Activated CD8-positive, alpha-beta memory T cell treated with anti-CD3 and anti-CD28 coated beads, Interleukin-2, amount 50 U/mL, for 1 hour (primary cell): ENCODE data around the gene TLK1.
"Not testable (repeated sequence)": the region's sequence is repeated elsewhere in the genome, so short reads cannot be mapped to it uniquely, and the experiment has no call there.

ENCODE experiments used
- DNase-seq: peaks from one replicate; pipeline ENCODE4 v3.0.0-alpha.2; 2020; ENCODE audit errors: extremely low read depth

TLK1 gene

DNA sequence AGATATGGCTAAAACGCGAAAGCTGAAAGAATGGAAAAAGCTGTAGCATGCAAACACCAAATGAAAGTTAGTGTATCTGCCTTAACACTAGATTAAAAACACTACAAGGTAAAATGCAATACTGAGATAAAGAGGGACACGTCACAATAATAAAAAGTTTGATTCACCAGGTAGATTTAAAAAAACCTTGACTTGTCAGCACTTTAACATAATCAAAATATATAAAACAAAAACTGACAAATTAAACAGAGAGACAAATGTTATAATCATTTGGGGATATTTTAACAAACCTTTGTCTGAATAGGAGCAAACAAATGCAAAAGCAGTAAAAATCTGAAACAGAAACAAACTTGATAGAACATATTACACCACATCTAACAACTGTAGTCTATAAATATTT lies 18.3 kb downstream of the TLK1 start:
- no peak for DNase-seq

- no peak for DNase-seq
Observed at GRCh38 chr2:171141320-171141719, 19.4 kb downstream of the TLK1 start.

- no peak for DNase-seq
Observed at GRCh38 chr2:171139860-171140259, 20.8 kb downstream of the TLK1 start.

- no peak for DNase-seq
Observed at GRCh38 chr2:171136024-171136423, 24.7 kb downstream of the TLK1 start.

DNA sequence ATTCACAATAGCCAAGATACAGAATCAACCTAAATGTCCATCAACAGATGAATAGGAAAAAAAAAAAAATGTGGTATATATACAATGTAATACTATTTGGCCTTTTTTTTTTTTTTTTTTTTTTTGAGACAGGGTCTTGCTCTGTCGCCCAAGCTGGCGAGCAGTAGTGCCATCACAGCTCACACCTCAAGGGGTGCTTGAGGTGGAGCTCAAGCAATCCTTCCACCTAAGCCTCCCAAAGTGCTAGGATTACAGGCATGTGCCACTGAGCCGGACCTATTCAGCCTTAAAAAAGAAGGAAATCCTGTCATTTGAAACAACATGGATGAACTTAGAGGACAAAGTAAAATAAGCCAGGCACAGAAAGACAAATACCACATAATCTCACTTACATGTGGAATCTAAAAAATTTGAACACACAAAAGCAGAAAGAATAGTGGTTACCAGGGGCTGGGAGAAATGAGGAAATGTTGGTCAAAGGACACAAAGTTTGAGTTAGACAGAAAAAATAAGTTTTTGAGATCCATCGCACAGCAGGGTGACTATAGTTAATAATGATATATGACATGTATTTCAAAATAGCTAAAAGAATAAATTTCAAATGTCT lies 26.0 kb downstream of the TLK1 start:
- DNase-seq = no peak

- no peak for DNase-seq
Observed at GRCh38 chr2:171132086-171132485, 28.6 kb downstream of the TLK1 start.

- no peak for DNase-seq
Observed at GRCh38 chr2:171128461-171128860, 32.2 kb downstream of the TLK1 start.

DNA sequence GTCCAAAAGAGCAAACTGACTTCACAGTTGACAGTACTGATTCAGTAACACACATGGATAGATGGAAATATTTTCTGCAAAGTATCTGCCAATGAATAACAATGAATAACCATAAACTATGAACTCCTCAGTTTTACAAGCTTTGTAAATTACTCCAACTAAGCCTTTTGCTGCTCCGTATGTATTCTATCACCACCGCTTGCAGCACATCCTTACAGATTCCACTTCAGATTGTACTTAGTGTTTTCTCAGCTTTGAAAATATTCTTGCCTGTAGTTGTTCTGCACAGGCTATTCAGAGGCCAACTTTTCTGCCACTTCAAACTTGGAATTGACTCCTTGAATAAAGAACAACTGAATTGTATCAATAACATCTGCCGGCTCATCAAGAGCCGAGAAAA lies 36.2 kb downstream of the TLK1 start:
- no peak for DNase-seq

- DNase-seq = no peak
Observed at GRCh38 chr2:171109571-171109970, 51.1 kb downstream of the TLK1 start.

DNA sequence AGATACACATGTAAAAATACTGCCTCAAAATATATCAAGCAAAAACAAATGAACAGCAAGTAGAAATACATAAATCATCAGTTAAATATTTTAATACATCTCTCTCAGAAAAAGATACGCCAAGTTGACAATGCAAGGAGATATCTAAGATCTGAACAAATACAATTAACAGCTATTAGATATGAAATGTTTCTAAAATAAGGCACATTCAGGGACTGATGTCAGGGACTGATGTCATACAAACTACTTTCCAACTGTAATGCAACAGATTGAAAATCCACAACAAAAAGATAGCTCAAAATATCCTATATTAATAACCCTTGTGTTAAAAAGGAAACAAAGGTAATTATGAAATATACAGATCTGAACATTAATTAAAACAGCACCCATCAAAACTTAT lies 51.7 kb downstream of the TLK1 start:
- no peak for DNase-seq

DNA sequence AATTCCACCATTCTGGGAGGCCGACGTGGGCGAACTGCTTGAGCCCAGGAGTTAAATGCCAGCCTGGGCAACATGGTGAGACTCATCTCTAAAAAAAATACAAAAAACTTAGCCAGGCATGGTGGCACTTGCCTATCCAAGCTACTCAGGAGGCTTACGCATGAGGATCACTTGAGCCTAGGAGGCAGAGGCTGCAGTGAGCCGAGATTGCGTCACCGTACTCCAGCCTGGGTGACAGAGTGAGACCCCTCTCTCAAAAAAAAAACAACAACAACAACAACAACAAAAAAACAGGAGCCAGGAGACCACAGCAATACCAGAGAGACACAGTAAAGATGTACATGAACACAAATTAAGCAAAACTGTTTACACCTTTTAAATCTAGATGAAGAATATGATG lies 52.9 kb downstream of the TLK1 start:
- no peak for DNase-seq

DNA sequence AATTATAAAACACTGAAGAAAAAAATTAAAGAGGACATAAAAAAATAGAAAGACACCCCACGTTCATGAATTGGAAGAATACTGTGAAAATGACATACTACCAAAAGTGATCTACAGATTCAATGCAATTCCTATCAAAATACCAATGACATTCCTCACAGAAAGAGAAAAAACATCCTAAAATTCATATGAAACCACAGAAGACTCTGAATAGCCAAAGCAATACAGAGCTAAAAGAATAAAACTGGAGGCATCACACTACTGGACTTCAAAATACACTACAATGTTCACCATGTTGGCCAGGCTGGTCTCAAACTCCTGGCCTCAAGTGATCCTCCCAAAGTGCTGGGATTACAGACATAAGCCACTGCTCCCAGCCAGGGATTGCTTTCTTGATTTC lies 56.3 kb downstream of the TLK1 start:
- DNase-seq = no peak

GRCh38 chr2:171102802-171103201 lies 57.9 kb downstream of the TLK1 start:
- DNase-seq = no peak

DNA sequence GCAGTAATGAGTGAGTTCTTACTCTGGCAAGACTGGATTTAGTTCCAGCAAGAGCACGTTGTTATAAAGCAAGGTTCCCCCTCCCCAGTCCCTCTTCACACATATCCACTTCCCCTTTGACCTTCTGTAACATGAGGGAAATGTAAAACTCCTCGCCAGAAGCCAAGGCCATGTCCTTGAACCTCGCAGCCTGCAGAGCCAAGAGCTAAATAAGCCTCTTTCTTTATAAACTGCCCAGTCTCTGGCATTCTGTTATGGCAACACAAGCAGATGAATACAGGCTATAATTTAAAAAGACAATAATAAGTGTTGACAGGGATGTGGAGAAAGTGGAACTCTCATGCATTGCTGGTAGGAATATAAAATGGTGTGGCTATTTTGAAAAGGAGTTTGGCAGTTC lies 60.3 kb downstream of the TLK1 start:
- DNase-seq = no peak

GRCh38 chr2:171098607-171099006 lies 62.1 kb downstream of the TLK1 start:
- DNase-seq = no peak

DNA sequence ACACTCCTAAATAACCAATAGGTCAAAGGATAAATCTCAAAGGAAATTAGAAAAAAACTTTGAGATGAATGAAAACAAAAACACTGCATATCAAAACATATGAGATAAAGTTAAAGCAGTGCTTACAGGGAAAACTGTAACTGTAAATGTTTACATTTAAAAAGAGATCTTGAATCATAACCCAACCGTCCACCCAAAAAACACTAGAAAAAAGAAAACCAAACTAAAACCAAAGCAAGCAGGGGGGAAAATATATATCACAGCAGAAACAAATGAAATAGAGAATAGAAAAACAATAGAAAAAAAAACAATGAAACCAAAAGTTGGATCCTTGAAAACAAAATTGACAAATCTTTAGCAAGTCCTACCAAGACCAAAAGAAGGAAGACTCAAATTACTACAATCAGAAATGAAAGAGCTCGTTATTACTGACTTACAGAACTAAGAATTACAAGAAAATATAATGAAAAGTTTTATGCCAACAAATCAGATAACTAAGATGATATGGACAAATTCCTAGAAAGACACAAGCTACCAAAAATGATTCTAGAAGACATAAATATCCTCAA lies 65.6 kb downstream of the TLK1 start:
- no peak for DNase-seq

GRCh38 chr2:171091517-171091916 lies 69.2 kb downstream of the TLK1 start:
- DNase-seq = not testable (repeated sequence)

DNA sequence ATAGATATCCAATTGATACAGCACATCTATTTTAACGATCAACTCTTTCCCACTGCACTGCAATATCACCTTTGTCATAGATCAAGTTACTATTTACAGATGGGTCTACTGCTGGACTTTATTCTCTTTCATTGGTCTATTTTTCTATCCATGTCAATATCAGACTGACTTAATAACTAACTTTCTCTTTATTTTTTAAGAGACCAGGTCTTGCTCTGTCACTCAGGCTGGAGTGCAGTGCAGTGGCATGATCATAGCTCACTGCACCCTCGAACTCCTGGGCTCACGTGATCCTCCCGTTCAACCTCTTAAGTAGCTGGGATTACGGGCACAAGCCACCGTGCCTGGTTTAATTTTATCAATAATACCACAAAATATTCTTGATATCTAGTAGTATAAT lies 71.2 kb downstream of the TLK1 start:
- no peak for DNase-seq

DNA sequence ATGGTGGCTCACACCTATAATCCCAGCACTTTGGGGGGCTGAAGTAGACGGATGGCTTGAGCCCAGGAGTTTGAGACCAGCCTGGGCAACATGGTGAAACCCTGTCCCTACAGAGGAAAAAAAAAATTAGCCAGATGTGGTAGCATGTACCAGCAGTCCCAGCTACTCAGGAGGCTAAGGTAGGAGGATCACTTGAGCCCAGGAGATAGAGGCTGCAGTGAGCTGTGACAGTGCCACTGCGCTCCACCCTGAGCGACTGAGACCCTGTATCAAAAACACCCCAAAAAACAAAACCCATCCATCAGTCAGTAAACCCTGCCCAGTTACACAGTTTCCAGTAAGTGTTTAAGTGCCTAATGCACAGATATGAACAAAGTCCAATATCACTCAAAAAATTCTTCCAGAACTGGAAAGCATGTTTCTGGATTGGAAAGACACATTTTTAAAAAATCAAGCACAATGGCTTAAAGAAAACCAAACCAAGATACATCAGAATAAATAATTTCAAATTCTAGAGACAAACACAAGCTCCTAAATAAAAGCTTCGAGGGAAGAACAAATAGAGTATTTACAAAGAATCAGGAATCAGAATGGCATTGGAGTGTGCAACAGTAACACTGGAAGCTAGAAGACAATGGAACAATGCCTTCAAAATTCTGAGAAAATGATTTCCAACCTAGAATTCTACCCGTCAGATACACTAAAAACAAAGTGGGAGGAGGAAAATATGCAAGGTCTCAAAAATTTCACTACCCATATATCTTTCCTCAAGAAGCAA lies 72.4 kb downstream of the TLK1 start:
- DNase-seq = no peak

- DNase-seq = no peak
Observed at GRCh38 chr2:171087547-171087946, 73.1 kb downstream of the TLK1 start.

DNA sequence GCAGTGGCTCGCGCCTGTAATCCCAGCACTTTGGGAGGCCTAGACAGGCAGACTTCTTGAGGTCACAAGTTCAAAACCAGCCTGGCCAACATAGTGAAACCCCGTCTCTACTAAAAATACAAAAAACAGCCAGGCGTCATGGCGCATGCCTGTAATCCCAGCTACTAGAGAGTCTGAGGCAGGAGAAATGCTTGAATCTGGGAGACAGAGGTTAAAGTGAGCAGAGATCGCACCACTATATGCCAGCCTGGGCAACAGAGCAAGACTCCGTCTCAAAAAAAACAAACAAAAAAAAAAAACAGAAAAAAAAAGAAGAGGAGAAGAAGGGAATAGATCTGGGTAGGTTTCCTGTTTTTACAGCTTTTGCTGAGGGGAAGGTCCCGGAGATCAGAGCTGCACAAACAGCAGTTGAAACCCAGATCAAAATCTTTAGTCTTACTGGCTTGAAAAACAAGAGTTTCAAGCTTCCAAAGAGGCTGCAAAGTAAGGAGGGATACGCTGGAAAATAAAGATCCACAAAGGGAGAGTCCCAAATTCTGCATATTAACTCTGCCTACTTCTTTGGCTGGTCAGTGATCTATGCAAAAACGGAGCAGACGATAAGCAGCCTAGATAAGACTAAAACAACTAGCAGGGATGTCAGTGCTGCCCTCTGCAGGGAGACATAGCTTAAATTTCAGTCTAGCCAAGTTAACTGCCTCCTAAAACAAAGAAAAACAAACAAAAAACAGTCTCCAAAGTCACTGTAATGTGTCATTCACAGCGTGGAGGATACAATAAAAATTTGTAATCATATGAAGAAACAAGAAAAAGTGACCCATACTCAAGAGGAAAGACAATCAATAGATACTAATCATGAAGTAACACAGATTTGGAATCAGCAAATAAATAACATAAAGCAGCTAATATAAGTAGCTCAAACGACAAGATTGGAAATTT lies 74.1 kb downstream of the TLK1 start:
- DNase-seq = no peak

DNA sequence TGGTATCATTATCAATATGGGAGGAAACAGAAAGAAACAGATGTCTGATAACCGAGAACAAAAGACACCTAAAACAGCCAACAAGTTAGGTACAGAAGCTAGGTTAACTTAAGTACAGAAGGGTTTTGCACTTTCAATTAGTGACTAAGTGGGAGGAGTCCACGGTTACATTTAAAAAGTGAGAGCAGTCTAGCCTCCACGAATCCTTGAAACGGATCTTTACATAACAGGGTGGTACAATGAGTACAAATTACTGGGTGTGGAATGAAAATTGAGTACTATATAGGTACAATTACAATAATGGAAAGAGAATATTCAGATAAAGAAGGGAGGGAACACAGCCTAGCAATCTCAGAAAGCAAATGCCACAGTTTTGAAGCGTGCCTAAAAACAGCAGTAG lies 76.6 kb downstream of the TLK1 start:
- no peak for DNase-seq
